Measurements from ENCODE around the gene C21orf58.

- no peak for TF ChIP-seq CTCF (IDR thresholded peaks at IDR 0.05 in 4 of 5, conservative IDR thresholded peaks at IDR 0.05 in 1 of 5)
- TF ChIP-seq POLR2A (IDR thresholded peaks at IDR 0.05) = no peak
These were observed 69.3 kb downstream of the C21orf58 start for GRCh38 chr21:46254208-46254975.

All from gastrocnemius medialis (tissue), 4 donors.